MM.1S (cell line): ENCODE results near the gene ETV5.

Experiments used
- DNase-seq: peaks from one replicate; pipeline ENCODE4 v3.0.0-alpha.2; 2015
- H2AFZ ChIP-seq: fragments of 300-600 bp; sonication (generic); 2 replicates; pipeline ENCODE4 v1.6.0; 2016; ENCODE audit warnings: antibody characterized with exemption, low read length
- H3F3A ChIP-seq: fragments of 300-600 bp; sonication (generic); 2 replicates; pipeline ENCODE4 v1.6.1; 2016; ENCODE audit warnings: mild to moderate bottlenecking, antibody characterized with exemption, low read length, moderate library complexity, mixed read lengths; ENCODE audit not compliant: insufficient read depth
- H3K27ac ChIP-seq: fragments of 300-600 bp; sonication (generic); 2 replicates; pipeline ENCODE4 v1.5.1; 2016; ENCODE audit warnings: mild to moderate bottlenecking, low read length
- H3K27me3 ChIP-seq: fragments of 300-600 bp; sonication (generic); replicated peaks from 2 replicates; pipeline ENCODE4 v1.6.0; 2016; ENCODE audit warnings: low read length; ENCODE audit not compliant: insufficient read depth
- H3K36me3 ChIP-seq: fragments of 300-600 bp; sonication (generic); replicated peaks from 2 replicates; pipeline ENCODE4 v1.6.1; 2016; ENCODE audit warnings: mild to moderate bottlenecking, low read length, mixed read lengths; ENCODE audit not compliant: insufficient read depth
- H3K4me1 ChIP-seq: fragments of 300-600 bp; sonication (generic); 2 replicates; pipeline ENCODE4 v1.6.1; 2016; ENCODE audit warnings: low read length, mixed read lengths
- H3K4me2 ChIP-seq: fragments of 300-600 bp; sonication (generic); 2 replicates; pipeline ENCODE4 v1.6.0; 2016; ENCODE audit warnings: low read depth, low read length
- H3K4me3 ChIP-seq: fragments of 300-600 bp; sonication (generic); 2 replicates; pipeline ENCODE4 v1.5.1; 2016; ENCODE audit warnings: low read length, mixed read lengths
- H3K79me2 ChIP-seq: fragments of 300-600 bp; sonication (generic); 2 replicates; pipeline ENCODE4 v1.6.1; 2016; ENCODE audit warnings: mixed run types, low read length, mixed read lengths
- H3K9ac ChIP-seq: fragments of 300-600 bp; sonication (generic); 2 replicates; pipeline ENCODE4 v1.6.1; 2016; ENCODE audit warnings: low read length, mixed read lengths
- H3K9me2 ChIP-seq: fragments of 300-600 bp; sonication (generic); replicated peaks from 2 replicates; pipeline ENCODE4 v1.6.1; 2016; ENCODE audit warnings: mild to moderate bottlenecking, low read length, mixed read lengths; ENCODE audit not compliant: insufficient read depth
- H3K9me3 ChIP-seq: fragments of 300-600 bp; sonication (generic); replicated peaks from 2 replicates; pipeline ENCODE4 v1.6.1; 2016; ENCODE audit warnings: mild to moderate bottlenecking, low read length, mixed read lengths; ENCODE audit not compliant: insufficient read depth
- H4K20me1 ChIP-seq: fragments of 300-600 bp; sonication (generic); 2 replicates; pipeline ENCODE4 v1.6.1; 2016; ENCODE audit warnings: mild to moderate bottlenecking, low read length, moderate library complexity, mixed read lengths; ENCODE audit not compliant: insufficient read depth
- CTCF ChIP-seq: fragments of 300-600 bp; sonication (generic); IDR thresholded peaks from 2 replicates; pipeline ENCODE4 v1.5.1; 2016; ENCODE audit warnings: antibody characterized with exemption, low read length, mixed read lengths
- EZH2 ChIP-seq: fragments of 300-600 bp; sonication (generic); optimal IDR thresholded peaks from 2 replicates; pipeline ENCODE3; 2017; ENCODE audit warnings: low read depth, mild to moderate bottlenecking, antibody characterized with exemption, low read length, mixed read lengths
- EZH2phosphoT487 ChIP-seq: fragments of 300-600 bp; sonication (generic); IDR thresholded peaks from 2 replicates; pipeline ENCODE4 v1.6.1; 2018; ENCODE audit warnings: antibody characterized with exemption, low read length

The ETV5 gene

GRCh38 chr3:186075931-186076567, 32.8 kb downstream of the ETV5 start:
- H3K79me2 ChIP-seq, result no peaks in the 10 kb centered on the region
- no peak overlapping the region for H3K9ac ChIP-seq
- H2AFZ ChIP-seq, result no peak overlapping the region
- H3K9me2 ChIP-seq, result no peaks in the 10 kb centered on the region
- H3K4me3 ChIP-seq, result no peak overlapping the region
- no peak for DNase-seq
- H3K9me3 ChIP-seq, result no peaks in the 10 kb centered on the region
- no peaks in the 10 kb centered on the region for H4K20me1 ChIP-seq
- H3K27ac ChIP-seq, result no peak overlapping the region
- H3K4me2 ChIP-seq, result no peak overlapping the region
- TF ChIP-seq EZH2, result no peak
- TF ChIP-seq EZH2phosphoT487, result no peak
- no peak for TF ChIP-seq CTCF
- peaks cover 5% of the 10 kb centered on the region; the same call in 1 of the 2 replicates for H3K4me1 ChIP-seq
- H3K36me3 ChIP-seq, result no peaks in the 10 kb centered on the region
- H3K27me3 ChIP-seq, result no peaks in the 10 kb centered on the region
- no peaks in the 10 kb centered on the region for H3F3A ChIP-seq

GRCh38 chr3:186075489-186075888, 33.4 kb downstream of the ETV5 start:
- H3K36me3 ChIP-seq, result no peaks in the 10 kb centered on the region
- H3F3A ChIP-seq, result no peaks in the 10 kb centered on the region
- H3K4me3 ChIP-seq, result no peak overlapping the region
- H3K4me1 ChIP-seq, result peaks cover 5% of the 10 kb centered on the region; the same call in 1 of the 2 replicates
- H2AFZ ChIP-seq, result no peak overlapping the region
- no peaks in the 10 kb centered on the region for H4K20me1 ChIP-seq
- no peaks in the 10 kb centered on the region for H3K9me3 ChIP-seq
- H3K9me2 ChIP-seq, result no peaks in the 10 kb centered on the region
- H3K27ac ChIP-seq, result no peak overlapping the region
- H3K79me2 ChIP-seq, result no peaks in the 10 kb centered on the region
- no peak for DNase-seq
- no peak overlapping the region for H3K4me2 ChIP-seq
- TF ChIP-seq EZH2phosphoT487 (no peak), EZH2 (no peak), CTCF (no peak)
- H3K27me3 ChIP-seq, result no peaks in the 10 kb centered on the region
- H3K9ac ChIP-seq, result no peak overlapping the region

- Histone ChIP-seq H4K20me1 (no peaks in the 10 kb centered on the region), H3K36me3 (no peaks in the 10 kb centered on the region), H3K27me3 (no peaks in the 10 kb centered on the region), H2AFZ (no peak overlapping the region), H3K4me2 (no peak overlapping the region), H3K9me2 (no peaks in the 10 kb centered on the region), H3K4me3 (no peak overlapping the region), H3K9ac (no peak overlapping the region), H3K79me2 (no peaks in the 10 kb centered on the region), H3K9me3 (no peaks in the 10 kb centered on the region), H3K4me1 (no peaks in the 10 kb centered on the region), H3K27ac (no peak overlapping the region), H3F3A (no peaks in the 10 kb centered on the region)
- TF ChIP-seq EZH2phosphoT487 (no peak), CTCF (no peak)
- no peak for DNase-seq
Measured at GRCh38 chr3:186073641-186074040, 35.2 kb downstream of the ETV5 start.
